Islet precursor cell (in vitro differentiated cells): ENCODE data around the gene SAMD4A.

Experiments
- DNase-seq: peaks from one replicate; pipeline ENCODE4 v3.0.0-alpha.2; 2018

The SAMD4A gene

GRCh38 chr14:54813081-54813480 lies 246.2 kb downstream of the SAMD4A start:
- no peak for DNase-seq

- peak; percentile 46 for DNase-seq
Observed at GRCh38 chr14:54814076-54814475, 247.1 kb downstream of the SAMD4A start.

- DNase-seq, result no peak
Observed at GRCh38 chr14:54815016-54815415, 248.1 kb downstream of the SAMD4A start.

- no peak for DNase-seq
Observed at GRCh38 chr14:54815515-54815914, 248.6 kb downstream of the SAMD4A start.

DNA sequence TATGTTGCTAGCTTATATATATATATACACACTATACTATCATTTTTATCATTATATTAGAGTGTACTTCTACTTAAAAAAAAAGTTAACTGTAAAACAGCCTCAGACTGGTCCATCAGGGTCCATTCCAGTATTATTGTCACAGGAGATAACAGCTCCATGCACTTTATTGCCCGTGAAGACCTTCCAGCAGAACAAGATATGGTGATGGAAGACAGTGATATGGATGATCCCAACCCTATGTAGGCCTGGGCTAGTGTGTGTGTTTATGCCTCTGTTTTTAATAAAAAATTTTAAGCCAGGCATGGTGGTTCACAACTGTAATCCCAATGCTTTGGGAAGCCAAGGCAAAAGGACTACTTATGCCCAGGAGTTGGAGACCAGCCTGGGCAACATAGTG lies 249.5 kb downstream of the SAMD4A start:
- no peak for DNase-seq

DNA sequence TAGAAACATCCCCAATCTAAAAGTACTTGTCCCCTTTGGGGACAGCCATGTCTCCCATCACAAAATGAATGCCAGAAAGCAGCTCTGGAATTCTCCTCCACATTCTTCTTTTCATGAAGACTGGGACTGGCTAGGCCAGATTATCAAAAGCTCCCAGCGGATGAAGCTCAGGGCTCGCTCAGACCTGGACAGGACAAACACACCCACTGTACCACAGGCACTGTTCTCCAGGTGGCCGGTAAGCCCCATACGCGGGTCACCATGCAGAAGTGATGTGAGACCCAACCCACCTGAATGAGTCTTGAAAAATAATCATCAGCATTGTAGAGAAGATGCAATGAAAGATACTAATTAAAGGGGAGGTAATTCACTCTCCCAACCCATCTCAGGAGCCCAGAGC lies 250.6 kb downstream of the SAMD4A start:
- peak; percentile 30 for DNase-seq

DNA sequence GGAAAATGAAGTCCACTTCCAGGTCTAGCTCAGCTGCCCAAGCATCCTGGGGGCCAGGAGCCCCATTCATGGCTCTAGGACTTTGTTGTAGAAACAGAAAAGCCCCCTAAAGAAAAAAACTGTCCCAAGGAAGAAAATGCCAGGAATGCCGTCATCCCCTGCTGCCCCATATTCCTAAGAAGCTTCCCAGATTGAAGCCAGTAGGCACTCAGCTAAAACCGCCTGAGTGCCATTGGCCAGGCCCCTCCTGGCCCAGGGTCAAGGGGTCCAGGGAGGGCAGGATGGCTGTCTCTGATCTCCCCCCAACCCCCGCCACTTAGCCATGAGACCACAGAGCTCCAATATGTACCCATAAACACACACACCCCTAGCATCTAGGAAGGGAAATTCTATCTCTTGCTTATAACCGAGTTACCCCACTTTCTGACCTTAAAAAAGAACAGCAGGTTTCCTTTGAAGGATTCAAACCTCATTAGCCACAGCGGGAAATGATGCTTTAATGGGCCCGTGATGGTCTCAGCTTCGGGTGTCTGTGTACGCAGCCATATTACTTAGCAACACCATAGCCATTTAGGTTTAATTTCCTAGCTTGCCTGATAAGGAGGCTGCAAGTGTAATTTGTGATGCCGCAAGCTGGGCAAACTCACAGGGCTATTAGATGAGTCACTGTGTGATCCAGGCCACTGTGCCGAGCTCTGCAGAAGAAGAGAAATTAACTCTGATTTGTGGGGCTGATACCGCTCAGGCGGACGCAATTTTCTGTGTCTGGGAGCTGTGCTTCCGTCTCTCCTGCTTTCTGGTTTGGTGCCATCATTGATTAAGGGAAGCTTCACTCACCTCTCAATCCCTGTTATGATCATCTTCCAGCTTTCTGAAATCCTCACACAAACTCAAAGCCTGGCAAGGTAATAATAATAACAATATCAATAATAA lies 251.5 kb downstream of the SAMD4A start:
- DNase-seq, result peak; percentile 97

DNA sequence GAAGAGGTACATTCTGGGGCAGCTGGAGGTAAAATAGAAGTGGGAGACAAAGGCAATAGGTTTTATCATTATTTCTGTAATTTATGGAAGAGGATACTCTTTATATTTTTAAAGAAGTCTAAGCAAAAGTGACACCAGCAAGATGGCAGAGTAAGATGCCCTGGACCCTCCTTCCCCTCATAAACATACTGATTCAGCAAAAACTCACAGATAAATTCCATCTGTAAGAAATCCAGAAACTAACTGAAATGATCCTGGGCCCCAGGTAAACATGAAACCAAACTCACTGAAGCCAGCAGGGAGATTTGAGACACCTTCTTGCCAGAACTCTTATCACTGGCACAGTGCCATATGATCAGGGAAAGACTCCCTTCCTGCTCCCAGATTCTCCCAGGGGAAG lies 255.8 kb downstream of the SAMD4A start:
- DNase-seq, result peak; percentile 25

DNA sequence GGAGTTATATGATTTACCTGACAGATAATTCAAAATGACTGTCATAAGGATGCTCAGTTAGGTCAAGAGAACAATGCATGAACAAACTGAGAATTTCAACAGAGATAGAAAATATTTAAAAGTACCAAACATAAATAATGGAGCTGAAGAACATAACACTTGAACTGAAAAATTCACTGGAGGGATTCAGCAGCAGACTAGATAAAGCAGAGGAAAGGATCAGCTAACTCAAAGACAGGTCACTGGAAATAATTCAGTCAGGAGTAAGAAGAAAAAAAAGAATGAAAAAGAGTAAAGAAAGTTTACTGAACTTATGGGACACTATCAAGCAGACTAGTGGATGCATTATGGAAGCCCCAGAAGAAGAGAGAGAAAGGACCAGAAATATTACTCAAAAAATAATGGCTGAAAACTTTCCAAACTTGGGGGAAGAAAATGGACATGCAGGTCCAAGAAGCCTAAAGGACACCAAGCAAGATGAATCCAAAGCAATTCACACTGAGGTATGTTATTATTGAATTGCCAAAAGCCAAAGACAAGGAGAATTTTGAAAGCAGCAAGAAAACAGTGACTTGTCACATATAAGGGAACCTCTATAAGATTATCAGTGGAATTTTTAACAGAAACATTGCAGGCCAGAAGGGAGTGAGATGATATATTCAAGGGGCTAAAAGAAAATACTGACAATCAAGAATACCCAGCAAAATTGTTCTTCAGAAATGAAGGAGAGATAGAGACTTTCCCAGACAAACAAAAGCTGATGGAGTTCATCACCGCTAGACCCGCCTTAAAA lies 257.0 kb downstream of the SAMD4A start:
- no peak for DNase-seq

- no peak for DNase-seq
Observed at GRCh38 chr14:54828037-54828436, 261.1 kb downstream of the SAMD4A start.

GRCh38 chr14:54829486-54830224 lies 262.7 kb downstream of the SAMD4A start:
- DNase-seq, result no peak

DNA sequence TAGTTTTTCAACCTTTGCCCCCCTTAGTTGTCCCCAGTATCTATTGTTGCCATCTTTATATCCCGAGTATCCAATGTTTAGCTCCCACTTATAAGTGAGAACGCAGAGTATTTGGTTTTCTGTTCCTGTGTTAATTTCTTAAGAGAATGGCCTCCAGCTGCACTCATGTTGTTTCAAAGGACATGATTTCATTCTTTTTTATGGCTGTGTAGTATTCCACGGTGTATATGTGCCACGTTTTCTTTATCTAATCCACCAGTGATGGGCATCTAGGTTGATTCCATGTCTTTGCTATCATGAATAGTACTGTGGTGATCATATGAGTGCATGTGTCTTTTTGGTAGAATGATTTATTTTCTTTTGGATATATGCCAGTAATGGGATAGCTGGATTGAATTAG lies 263.7 kb downstream of the SAMD4A start:
- DNase-seq, result no peak

- DNase-seq, result no peak
Observed at GRCh38 chr14:54834081-54834480, 267.2 kb downstream of the SAMD4A start.

GRCh38 chr14:54834727-54835126 lies 267.8 kb downstream of the SAMD4A start:
- DNase-seq, result no peak

GRCh38 chr14:54836231-54836630 lies 269.3 kb downstream of the SAMD4A start:
- DNase-seq, result no peak

DNA sequence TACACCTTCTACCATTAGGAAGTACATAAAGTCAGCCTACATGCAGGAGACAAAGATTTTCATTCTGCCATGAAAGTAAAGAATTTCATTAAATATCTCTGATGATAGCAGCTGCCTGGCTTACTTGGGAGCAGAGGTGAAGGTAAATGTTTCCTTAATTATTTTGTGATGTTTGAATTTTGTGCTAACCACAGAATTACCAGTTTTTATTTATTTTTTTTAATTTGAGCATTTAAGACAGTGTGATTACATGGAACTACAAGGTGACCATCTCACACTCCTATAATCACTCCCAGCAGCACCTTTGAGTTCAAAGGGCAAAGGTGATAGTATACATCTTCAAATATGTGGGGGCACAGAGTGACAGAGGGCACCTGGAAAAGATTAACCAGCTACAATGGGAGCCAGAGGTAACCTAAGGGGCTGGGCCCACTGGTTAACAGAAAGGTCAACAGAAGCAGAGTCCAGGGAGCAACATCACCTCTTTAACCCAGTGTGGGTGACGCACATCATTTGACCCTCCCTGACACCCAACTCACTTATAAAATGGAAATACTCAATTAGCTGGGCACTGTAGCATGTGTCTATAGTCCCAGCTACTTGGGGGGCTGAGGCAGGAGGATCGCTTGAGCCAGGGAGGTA lies 270.7 kb downstream of the SAMD4A start:
- no peak for DNase-seq

DNA sequence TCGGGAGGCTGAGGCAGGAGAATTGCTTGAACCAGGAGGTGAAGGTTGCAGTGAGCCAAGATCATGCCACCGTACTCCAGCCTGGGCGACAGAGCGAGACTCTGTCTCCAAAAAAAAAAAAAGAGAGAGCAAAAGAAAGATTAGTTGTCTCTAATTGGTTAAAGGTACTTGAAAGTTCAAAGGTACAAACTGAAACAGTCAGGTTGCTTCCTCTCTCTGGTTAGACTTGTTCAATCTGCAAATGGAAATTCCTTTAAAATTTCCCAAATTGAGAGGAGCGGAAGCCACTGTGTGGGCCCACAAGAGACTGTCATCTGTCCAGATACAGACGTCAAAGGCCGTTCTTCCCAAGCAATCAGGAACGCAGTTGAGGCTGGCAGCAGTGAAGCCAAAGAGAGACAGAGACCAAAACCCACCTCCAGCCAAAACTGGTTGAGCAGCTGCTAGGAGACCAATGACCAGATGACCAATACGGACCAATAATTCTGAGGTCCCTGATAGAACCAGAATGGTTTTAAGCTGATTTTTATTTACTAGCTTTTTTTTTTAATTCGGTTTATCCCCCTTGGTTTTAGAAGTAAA lies 272.1 kb downstream of the SAMD4A start:
- DNase-seq, result no peak

- DNase-seq, result no peak
Observed at GRCh38 chr14:54839701-54840119, 272.8 kb downstream of the SAMD4A start.

DNA sequence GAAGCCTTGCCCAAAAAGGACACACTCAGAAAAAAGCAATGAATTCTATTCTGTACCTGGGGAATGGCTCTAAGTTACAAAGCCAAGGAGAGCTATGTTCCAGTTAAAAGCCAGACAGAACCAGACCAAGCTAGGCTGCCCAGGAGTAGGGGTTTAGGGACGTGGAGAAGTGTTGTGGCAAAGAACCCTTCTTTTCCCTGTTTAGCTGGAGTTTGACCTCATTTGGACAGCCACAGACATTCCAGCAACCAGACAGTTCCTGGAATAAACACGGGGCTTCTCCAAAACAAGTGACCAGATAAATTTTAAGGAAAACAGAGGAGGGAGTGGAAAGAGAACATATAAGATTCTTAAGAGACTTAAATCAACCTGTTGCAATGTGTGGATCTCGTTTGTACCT lies 273.4 kb downstream of the SAMD4A start:
- DNase-seq, result no peak

DNA sequence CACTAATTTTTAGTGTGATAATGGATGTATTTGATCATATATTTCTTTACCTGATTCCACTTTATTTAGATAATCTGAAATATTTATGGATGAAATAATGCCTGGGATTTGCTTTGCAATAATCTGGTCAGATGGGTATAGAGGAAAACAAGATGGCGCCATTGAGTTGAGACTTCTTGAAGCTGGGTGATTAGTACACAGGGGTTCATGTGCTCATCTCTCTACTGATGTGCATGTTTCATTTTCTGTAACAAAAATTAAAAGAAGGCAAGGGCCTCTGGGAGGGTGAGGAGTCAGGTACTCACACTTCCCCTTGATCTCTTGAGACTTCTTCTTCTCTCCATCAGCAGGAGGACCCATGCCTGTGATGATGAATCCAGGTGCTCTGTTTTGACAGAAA lies 273.9 kb downstream of the SAMD4A start:
- DNase-seq, result no peak
